Activated CD4-positive, CD25-positive, alpha-beta regulatory T cell (primary cell): Measurements from ENCODE around the gene ACAT2.
A peak's percentile ranks its signal among the peaks of the same experiment; 100 is the strongest.
"Not testable (repeated sequence)": the region's sequence is repeated elsewhere in the genome, so short reads cannot be mapped to it uniquely, and the experiment has no call there.

Experiments used
- DNase-seq, 4 experiments: peaks; one replicate each; lab custom pipeline; 2025; lab: John Stamatoyannopoulos, UW

Gene ACAT2

GRCh38 chr6:159772196-159772595 is 10.4 kb downstream of the ACAT2 start:
- DNase-seq = no peak

DNA sequence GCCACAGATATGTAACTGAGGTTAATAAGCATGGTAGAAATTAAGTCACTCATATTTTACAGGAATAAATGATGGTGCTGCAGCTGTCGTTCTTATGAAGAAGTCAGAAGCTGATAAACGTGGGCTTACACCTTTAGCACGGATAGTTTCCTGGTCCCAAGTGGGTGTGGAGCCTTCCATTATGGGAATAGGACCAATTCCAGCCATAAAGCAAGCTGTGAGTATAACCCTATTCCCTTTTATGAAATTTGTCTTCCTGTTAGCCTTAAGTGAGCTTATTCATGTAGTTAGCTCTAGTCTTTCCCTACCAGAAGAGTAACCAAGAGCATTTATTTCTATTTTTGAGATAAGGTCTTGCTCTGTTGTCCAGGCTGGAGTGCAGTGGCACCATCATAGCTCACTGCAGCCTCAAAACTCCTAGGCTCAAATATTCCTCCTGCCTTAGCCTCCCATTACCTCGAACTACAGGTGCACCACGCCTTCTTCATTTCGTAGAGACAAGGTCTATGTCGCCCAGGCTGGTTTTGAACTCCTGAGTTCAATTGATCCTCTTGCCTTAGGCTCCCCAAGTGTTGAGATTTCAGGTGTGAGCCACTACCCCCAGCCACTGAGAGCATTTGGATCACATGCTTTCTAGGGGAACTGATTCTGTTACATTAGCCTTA is 15.5 kb downstream of the ACAT2 start:
- DNase-seq = no peak

DNA sequence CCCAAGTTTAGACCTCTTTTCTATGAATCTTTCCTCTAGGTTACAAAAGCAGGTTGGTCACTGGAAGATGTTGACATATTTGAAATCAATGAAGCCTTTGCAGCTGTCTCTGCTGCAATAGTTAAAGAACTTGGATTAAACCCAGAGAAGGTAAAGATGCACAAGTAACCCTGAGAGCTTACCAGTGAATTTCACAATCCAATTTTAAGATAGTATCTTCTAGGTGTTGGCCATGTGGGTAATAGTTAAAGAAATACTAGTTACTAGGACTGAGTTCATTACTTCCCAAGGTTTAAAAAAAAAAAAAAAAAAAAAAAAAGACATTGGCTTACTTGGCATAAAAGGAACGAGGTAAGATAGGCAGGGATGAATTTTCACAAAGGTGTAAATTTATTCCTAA is 16.3 kb downstream of the ACAT2 start:
- no peak for DNase-seq

DNA sequence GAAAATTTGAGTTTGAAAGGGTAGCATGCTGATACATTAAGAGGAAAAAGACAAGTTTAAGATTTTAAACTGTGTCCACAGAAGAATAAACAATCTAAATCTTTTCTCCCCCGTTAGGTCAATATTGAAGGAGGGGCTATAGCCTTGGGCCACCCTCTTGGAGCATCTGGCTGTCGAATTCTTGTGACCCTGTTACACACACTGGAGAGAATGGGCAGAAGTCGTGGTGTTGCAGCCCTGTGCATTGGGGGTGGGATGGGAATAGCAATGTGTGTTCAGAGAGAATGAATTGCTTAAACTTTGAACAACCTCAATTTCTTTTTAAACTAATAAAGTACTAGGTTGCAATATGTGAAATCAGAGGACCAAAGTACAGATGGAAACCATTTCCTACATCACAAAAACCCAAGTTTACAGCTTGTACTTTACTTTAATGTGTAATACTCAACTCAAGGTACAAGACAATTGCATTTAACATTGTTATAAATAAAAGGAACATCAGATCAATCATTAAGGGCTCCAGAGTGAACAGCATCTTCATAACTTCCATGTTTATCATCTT is 16.8 kb downstream of the ACAT2 start:
- no peak for DNase-seq

- no peak for DNase-seq
Observed at GRCh38 chr6:159788276-159788675, 26.4 kb downstream of the ACAT2 start.

GRCh38 chr6:159788753-159789376 is 27.0 kb downstream of the ACAT2 start:
- DNase-seq = peak in 2 of 4 experiments; percentile 27 to 31

DNA sequence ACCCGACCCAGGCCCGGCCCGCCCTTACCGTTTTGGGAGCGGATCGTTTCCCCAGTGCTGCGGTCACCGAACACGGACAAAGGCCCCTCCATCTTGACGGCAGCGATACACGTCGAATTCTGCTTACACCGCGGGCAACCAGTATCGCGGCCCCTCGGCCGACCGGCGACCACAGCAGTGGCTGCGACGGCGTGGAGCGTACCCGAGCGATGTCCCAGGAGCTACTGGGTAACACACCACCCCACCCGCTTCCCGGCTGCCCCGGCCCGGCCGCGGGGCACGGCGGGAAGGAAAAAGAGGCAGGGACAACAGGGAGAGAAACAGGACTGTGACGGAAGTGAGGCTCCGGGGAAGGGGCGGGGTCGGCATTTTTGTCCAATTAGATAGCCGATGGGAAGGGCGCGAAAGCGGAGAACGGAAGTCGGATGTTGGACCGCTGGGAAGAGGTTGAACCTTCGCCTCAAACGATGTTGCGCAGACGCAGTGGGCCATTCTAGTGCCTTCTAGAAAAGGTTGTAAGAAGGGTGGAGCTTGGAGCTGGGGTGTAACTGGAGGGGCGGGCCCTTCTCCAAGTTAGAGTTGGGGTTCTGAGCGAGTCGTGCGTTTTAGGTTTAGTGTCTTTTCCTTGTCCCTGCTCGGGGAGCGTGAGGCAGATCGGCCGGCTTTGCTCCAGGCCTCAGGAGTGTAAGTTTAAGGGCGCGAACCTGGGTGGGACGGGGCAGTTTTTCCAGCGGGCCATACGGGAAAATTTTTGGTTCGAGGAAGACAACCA is 27.7 kb downstream of the ACAT2 start, which contains the start of gene TCP1:
TSS of gene TCP1 (minus strand) at position 226 of the 772 bp plus-strand sequence. CDS start at position 92, 134 bp downstream.
- peak; percentile 93 to 99 (median 96) for DNase-seq

GRCh38 chr6:159790149-159790955 is 28.5 kb downstream of the ACAT2 start, which contains the start of gene MRPL18:
MRPL18 (plus strand) TSS chr6:159790467; CDS start chr6:159790588, 121 bp downstream.
- peak; percentile 68 to 78 (median 74) for DNase-seq

DNA sequence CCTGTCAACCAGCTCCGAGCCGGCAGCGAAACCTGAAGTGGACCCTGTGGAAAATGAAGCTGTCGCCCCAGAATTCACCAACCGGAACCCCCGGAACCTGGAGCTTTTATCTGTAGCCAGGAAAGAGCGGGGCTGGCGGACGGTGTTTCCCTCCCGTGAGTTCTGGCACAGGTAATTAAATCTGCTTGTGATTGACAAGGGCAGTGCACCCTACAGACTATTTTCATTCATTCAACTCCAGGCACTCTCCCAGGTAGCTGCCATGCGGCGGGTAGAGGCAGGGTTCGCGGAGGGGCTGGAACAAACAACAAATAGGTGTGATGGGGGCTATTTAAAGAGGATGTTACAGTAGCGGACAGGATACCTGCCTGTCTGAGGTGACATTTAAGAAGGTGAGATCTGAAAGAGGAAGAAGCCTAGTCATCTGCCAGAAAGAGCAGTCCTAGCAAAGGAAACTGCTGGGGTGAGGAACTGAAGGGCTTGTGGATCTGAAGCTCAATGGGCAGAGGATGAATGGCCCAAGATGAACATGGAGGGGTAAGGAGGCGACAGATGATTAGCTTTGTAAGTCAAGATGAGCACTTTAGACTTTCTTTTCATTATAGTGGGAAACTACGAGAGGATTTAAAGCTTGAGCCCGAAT is 29.2 kb downstream of the ACAT2 start:
- no peak for DNase-seq

GRCh38 chr6:159794976-159795375 is 33.1 kb downstream of the ACAT2 start:
- not testable (repeated sequence) for DNase-seq

DNA sequence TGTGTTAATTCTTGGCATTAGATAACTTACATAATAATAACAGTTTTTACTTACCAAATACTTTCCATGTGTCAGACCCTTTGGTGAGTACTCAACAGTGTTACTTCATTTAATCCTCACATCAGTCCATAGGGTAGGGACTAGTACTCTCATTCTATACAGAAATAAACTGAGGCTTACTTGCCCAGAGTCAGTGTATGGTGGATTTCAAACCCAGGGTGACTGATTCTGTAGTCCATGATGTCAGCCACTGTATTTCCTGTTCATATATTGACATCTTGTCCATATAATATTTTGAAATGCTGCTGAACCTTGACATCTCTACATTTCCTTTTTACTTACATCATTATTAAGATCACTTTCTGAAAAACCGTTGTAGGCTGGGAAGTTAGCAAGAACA is 35.7 kb downstream of the ACAT2 start:
- DNase-seq = no peak

GRCh38 chr6:159800141-159800865 is 38.5 kb downstream of the ACAT2 start, which contains the start of gene PNLDC1:
PNLDC1 (plus strand) TSS chr6:159800276; CDS start chr6:159800308, 32 bp downstream.
- no peak for DNase-seq

- DNase-seq = no peak
Observed at GRCh38 chr6:159801935-159802334, 40.1 kb downstream of the ACAT2 start.

GRCh38 chr6:159804504-159804903 is 42.7 kb downstream of the ACAT2 start:
- DNase-seq = no peak

GRCh38 chr6:159805440-159806020 is 43.7 kb downstream of the ACAT2 start:
- DNase-seq = no peak

DNA sequence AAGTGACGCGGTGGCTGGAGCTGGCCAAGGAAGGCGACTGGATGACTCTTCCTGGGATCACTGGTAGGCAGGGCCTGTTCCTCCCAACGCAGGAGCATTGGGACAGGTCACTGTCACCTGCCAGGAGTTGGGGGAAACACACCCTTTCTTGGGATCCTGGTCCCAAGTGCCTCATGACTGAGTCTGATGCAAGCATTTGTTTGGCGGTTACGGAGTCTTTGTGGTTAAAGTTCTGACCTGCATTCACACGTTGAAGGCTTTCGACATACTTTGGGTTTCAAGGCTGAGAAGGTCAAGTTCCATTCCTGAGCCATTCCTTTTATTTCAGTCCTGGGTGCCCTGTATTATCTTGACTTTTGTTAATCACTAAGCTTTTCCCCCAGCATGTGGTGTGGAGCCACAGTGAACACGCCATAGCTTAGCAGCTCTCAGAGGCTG is 44.2 kb downstream of the ACAT2 start:
- DNase-seq = no peak

GRCh38 chr6:159807150-159807858 is 45.5 kb downstream of the ACAT2 start:
- no peak for DNase-seq

GRCh38 chr6:159808647-159809046 is 46.8 kb downstream of the ACAT2 start:
- no peak for DNase-seq

DNA sequence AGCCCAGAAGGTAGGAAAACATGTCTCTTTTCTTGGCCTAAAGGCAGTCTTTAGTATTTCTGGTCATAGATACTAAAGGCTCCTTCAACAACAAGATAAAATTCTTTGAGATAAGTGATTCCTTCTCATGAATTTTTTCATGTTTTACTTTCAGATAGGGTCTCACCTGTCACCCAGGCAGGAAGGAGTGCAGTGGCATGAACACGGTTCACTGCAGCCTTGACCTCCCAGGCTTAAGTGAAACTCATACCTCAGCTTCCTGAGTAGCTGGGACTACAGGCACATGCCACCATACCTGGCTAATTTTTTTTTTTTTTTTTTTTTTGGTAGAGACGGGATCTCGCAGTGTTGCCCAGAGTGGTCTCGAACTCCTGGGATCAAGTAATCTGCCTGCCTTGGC is 47.3 kb downstream of the ACAT2 start:
- DNase-seq = no peak
